ENCODE data around the gene CNKSR1.
A peak's percentile ranks its signal among the peaks of the same experiment; 100 is the strongest.

The CNKSR1 gene

GRCh38 chr1:26160527-26161414, 16.5 kb upstream of the CNKSR1 start:
- no peak for DNase-seq (ENCODE audit: low read depth in 2 of 2)

DNA sequence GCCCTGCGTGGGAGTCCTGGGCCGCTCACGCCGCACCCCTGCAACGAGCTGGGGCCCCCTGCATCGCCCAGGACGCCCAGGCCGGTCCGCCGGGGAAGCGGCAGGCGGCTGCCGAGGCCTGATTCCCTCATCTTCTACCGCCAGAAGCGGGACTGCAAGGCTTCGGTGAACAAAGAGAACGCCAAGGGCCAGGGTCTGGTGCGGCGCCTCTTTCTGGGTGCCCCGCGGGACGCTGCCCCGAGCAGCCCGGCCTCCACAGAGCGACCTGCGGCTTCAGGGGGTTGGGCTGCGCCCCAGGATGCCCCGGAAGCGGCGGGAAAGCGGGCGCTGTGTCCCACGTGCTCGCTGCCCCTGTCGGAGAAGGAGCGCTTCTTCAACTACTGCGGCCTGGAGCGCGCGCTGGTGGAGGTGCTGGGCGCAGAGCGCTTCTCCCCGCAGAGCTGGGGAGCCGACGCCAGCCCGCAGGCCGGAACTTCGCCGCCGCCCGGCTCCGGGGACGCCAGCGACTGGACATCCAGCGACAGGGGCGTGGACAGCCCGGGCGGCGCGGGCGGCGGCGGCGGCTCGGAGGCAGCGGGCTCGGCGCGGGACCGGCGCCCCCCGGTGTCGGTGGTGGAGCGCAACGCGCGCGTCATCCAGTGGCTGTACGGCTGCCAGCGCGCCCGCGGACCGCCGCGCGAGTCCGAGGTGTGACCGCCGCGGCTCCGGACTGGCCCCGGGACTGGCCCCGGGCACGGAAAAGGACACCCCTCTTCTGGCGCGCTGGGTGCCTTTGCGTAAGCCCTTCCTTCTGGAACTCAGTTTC, 15.7 kb upstream of the CNKSR1 start:
- DNase-seq (ENCODE audit: low read depth in 2 of 2) = no peak

- DNase-seq (ENCODE audit: low read depth in 2 of 2) = no peak
Measured at GRCh38 chr1:26162220-26162709, 15.0 kb upstream of the CNKSR1 start.

DNA sequence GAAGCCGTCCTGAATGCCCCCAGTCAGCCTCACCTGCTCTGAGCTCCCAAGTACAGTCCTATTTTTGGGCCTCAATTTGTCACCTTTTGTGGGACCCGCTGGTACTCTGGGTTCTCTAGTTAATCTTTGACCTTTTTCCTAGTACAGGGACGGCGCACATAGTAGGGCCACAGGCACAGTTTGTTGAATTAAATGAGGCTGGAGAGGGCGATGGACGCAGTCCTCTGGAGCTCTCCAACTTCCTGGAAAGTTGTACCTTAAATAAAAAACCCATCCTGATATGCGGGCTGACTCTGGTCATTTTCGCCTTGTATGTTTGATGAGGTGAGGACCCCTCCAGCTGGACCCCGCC, 13.6 kb upstream of the CNKSR1 start:
- DNase-seq (ENCODE audit: low read depth in 2 of 2) = no peak

DNA sequence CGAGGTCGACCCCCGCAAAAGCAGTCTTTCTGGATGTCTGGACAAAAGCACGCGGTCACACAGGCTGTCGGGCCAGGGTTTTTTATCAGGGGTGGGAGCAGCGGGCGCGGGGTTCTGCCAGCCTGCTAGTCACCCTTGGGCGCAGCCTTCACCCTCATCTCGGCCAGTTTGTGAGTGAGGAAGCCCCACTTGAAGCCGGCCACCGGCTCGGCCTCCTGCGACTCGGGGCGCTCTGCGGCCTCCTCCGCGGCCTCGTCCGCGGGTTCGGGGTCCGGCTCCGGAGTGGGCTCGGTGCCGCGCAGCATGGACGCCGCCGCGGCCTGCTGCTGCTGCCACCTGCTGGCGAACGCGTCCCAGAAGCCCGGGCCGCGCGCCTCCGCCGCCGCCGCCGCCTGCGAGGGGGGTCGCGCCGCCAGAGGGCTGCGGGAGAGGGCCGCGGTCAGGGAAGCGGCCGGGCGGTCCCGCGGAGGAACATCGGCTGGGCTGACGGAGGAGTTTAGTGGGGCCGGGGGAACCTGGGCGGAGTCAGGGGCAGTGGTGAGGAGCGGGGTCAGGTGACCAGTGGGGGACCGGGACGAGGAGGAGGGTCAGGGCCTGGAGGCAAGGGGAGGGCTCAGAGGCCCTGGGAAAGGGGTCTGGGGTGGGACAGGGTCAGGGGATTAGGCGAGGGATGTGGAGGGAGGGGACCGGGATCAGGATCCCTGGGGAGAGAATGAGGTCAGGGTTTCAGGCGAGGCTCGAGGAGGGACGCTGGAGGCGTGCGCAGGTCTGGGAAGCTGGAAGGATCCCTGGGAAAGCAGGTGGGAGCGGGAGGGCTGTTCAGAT, 13.0 kb upstream of the CNKSR1 start:
- peak in 1 of 2 donors; percentile 25 for DNase-seq (ENCODE audit: low read depth in 2 of 2)

GRCh38 chr1:26164861-26165842, 12.1 kb upstream of the CNKSR1 start:
- no peak for DNase-seq (ENCODE audit: low read depth in 2 of 2)

GRCh38 chr1:26166719-26167281, 10.5 kb upstream of the CNKSR1 start:
- no peak for DNase-seq (ENCODE audit: low read depth in 2 of 2)

- no peak for DNase-seq (ENCODE audit: low read depth in 2 of 2)
Measured at GRCh38 chr1:26168410-26169197, 8.7 kb upstream of the CNKSR1 start, which contains the start of gene C1orf232. Gene C1orf232 (minus strand): TSS chr1:26168963. CDS start chr1:26168499, 464 bp downstream.

GRCh38 chr1:26169198-26169554, 8.1 kb upstream of the CNKSR1 start:
- DNase-seq (ENCODE audit: low read depth in 2 of 2) = no peak

DNA sequence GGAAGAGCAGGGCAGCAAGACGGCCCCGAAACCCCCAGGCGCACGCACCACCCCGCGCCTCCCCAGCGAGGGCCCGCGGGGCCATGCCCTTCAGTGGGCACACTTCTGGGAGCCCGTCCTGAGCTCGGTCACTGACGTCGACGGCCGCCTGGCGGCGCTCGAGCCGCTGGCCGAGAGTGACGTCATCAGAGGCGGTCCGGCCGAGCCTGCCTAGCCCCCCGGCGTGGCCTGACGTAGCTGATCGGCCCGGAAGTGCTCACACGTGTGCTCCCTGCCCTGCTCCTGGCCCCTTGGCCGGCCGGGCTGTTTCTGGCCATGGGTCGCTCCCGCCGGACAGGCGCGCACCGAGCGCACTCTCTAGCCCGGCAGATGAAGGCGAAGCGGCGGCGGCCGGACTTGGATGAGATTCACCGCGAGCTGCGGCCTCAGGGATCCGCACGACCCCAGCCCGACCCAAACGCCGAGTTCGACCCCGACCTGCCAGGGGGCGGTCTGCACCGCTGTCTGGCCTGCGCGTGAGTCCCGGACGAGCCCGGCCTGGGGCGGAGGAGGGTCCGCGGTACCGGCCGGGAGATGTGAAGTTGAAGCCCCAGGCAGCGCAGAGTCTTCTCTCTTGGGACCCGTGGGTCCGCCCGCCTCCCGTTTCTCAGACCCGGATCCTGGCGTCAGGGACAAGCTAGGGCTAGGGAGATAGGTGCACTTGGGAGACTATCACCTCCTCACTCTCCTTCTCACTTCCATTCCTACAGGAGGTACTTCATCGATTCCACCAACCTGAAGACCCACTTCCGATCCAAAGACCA, 7.4 kb upstream of the CNKSR1 start, which contains the start of gene ZNF593:
TSS of gene ZNF593 (plus strand) at position 240 of the 803 bp plus-strand sequence. CDS start at position 316, 76 bp downstream.
- peak; percentile 68 to 77 for DNase-seq (ENCODE audit: low read depth in 2 of 2)

DNA sequence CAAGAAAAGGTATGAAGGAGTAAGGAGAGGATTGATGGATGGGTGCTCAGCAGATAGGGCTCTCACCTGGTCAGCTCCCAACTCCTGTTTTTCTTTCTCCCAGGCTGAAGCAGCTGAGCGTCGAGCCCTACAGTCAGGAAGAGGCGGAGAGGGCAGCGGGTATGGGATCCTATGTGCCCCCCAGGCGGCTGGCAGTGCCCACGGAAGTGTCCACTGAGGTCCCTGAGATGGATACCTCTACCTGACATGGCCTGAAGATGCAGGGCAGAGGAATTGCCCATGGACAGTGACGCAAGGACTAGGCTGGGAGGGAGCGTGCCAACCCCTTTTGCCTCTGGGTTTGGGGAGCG, 6.8 kb upstream of the CNKSR1 start:
- DNase-seq (ENCODE audit: low read depth in 2 of 2) = no peak

- DNase-seq (ENCODE audit: low read depth in 2 of 2) = no peak
Measured at GRCh38 chr1:26171084-26172072, 5.9 kb upstream of the CNKSR1 start, which contains the start of gene ZNF593OS. Gene ZNF593OS (minus strand): TSS chr1:26171832. CDS start chr1:26171661, 171 bp downstream.

DNA sequence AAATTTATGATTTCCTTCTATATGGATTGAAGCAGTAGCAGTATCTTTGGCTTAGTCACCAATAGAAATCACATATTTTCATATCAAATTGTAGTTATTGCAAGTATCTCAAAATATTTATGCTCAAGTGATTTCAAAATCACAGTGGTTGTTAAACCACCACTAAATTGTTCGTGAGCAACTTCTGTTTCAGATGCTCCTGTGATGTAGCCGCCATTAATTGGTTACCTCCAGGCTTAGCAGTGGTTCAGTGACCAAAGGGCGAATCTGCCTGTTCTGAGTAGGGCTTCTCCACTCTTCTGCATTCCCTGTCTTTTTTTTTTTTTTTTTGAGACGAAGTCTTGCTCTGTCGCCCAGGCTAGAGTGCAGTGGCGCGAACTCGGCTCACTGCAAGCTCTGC, 1.9 kb upstream of the CNKSR1 start:
- no peak for DNase-seq (ENCODE audit: low read depth in 2 of 2)

DNA sequence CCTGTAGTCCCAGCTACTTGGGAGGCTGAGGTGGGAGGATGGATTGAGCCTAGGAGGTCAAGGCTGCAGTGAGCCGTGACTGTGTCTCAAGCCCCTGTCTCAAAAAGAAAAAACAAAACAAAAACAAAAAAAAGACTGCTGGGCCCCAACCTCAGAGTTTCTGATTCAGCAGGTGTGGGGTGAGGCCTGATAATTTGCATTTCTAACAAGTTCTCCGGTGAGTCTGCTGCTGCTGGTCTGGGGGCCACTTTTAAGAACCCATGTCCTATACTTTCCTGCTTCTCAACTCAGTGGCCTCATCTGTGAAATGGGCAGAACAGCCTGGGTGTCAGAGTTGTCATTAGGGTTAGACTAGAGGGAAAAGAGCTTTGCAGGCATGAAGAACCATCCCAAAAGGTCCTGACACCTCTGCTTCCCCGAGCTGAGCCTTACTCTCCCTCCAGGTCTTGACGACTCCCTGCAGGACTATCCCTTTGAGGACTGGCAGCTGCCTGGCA, 2.8 kb downstream of the CNKSR1 start:
- DNase-seq (ENCODE audit: low read depth in 2 of 2) = no peak

DNA sequence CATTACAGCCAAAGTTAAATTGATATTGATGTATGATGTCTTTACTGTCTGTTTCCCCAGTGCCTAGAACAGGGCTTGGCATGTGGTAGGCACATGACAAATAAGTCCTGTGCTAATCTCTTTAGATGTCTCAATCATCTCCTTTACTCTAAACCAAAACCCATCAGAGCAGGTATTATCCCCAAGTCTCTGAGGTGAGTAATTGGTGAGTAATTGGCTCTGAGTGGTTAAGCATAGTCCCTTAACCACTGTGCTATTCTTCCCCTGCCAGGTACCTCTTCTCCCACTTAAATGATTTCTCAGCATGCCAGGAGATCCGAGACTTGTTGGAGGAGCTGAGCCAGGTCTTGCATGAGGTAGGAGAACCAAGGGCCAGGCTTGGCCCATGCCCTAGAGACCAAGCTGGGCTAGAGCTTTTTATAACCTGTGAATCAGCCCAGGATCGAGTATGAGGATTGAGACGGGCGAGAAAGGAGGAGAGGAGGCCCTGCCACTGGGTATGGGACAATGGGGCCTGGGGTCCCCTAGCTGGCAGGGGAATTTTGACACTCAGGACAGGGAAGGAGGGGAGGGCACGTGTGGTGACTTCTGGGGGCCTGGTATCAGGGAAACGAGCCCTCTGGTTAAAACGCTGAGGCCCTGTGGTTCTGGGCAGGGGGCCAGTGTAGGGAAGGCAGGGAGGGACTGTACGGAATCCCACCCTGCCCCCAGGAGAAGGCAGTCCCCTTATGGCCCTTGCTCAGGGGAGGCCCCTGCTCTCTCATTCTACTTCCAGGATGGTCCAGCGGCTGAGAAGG, 4.5 kb downstream of the CNKSR1 start:
- DNase-seq (ENCODE audit: low read depth in 2 of 2) = no peak

DNA sequence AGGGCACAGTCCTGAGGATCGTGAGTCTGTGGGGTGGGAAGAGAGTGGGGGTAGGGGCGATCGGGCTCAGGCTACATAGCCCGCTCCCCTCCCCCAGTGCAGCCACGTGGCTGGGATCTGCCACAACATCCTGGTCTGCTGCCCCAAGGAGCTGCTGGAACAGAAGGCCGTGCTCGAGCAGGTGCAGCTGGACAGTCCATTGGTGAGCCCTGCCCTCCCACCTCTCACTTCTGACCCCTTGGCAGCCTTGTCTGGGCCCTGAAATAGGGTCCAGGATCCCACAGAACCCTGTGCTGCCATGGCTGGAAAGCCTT, 5.0 kb downstream of the CNKSR1 start:
- no peak for DNase-seq (ENCODE audit: low read depth in 2 of 2)

Data from stimulated activated CD8-positive, alpha-beta memory T cell treated with anti-CD3 and anti-CD28 coated beads, Interleukin-7, amount 100 ng/mL, for 1 hour (primary cell).